Camera-type eye (tissue), 1 donor: ENCODE data around the gene SC5D. TPM values are rescaled to one million over a fixed set of nuclear protein-coding genes. Genes with fewer than 3 reads are reported as not detected.

Experiments
- total RNA-seq: library from RNA; depleted of rRNA; stranded (reverse); fragments of >200 nt; gene quantifications from one replicate; pipeline ENCODE4 v1.2.3, GENCODE V29; 2014

Gene SC5D
- total RNA-seq: 53.1 TPM

GRCh38 chr11:121292495-121293287 lies at the start of gene SC5D:
SC5D (plus strand) TSS chr11:121292771; CDS start chr11:121303376, 10,605 bp downstream.

Other genes starting within 250 kb of the SC5D start
- 2.2 TPM for gene TECTA, start 191.5 kb upstream of the SC5D start, total RNA-seq
- 34.2 TPM for gene SORL1, start 159.5 kb downstream of the SC5D start, total RNA-seq